ENCODE results near the gene PTDSS2. TPM values are rescaled to one million over a fixed set of nuclear protein-coding genes. Genes with fewer than 3 reads are reported as not detected.
"Not testable (repeated sequence)": the region's sequence is repeated elsewhere in the genome, so short reads cannot be mapped to it uniquely, and the experiment has no call there.

The PTDSS2 gene
- total and polyA plus RNA-seq, 3 experiments from 2014 or later = 11.5 to 28.4 (median 26.2) TPM

GRCh38 chr11:514606-515005 is 64.5 kb downstream of the PTDSS2 start:
- Histone ChIP-seq H3K36me3 (ENCODE audit: insufficient read depth, low read length) (no peaks in the 10 kb centered on the region), H3K27me3 (ENCODE audit: insufficient read depth, low read length, poor library complexity, severe bottlenecking) (no peaks in the 10 kb centered on the region), H3K4me1 (ENCODE audit: insufficient read depth, low read length) (peaks cover 5% of the 10 kb centered on the region), H3K4me3 (ENCODE audit: low read length) (no peak overlapping the region), H3K27ac (ENCODE audit: low read depth, low read length) (no peak overlapping the region), H3K9me3 (ENCODE audit: low read length) (no peaks in the 10 kb centered on the region)
- CTCF ChIA-PET = no interaction called here
- peaks cover 0 to 29% (median 4%) of the 10 kb centered on the region in 3 donors for H3K36me3 Mint-ChIP-seq
- H3K4me3 Mint-ChIP-seq = no peak overlapping the region
- H3K27ac Mint-ChIP-seq = no peak overlapping the region
- peaks cover 3 to 7% (median 3%) of the 10 kb centered on the region in 5 donors for H3K9me3 Mint-ChIP-seq
- peaks cover 4 to 6% (median 4%) of the 10 kb centered on the region in 3 donors for H3K4me1 Mint-ChIP-seq
- DNase-seq = no peak
- H3K27me3 Mint-ChIP-seq = no peaks in the 10 kb centered on the region
- POLR2A ChIA-PET = no interaction called here

GRCh38 chr11:515131-515530 is 65.1 kb downstream of the PTDSS2 start:
- peak overlapping the region in 1 of 7 donors; percentile 20 for H3K4me3 Mint-ChIP-seq
- Histone ChIP-seq H3K27ac (ENCODE audit: low read depth, low read length) (no peak overlapping the region), H3K4me1 (ENCODE audit: insufficient read depth, low read length) (peaks cover 5% of the 10 kb centered on the region), H3K27me3 (ENCODE audit: insufficient read depth, low read length, poor library complexity, severe bottlenecking) (no peaks in the 10 kb centered on the region), H3K9me3 (ENCODE audit: low read length) (no peaks in the 10 kb centered on the region), H3K4me3 (ENCODE audit: low read length) (no peak overlapping the region), H3K36me3 (ENCODE audit: insufficient read depth, low read length) (no peaks in the 10 kb centered on the region)
- peaks cover 3 to 7% (median 3%) of the 10 kb centered on the region in 5 donors for H3K9me3 Mint-ChIP-seq
- ChIA-PET CTCF (no interaction called here), POLR2A (no interaction called here)
- DNase-seq = no peak
- H3K27ac Mint-ChIP-seq = peak overlapping the region in 1 of 8 donors; percentile 74
- peaks cover 4% of the 10 kb centered on the region in 3 donors for H3K4me1 Mint-ChIP-seq
- no peaks in the 10 kb centered on the region for H3K27me3 Mint-ChIP-seq
- peaks cover 0 to 24% (median 1%) of the 10 kb centered on the region in 3 donors for H3K36me3 Mint-ChIP-seq

DNA sequence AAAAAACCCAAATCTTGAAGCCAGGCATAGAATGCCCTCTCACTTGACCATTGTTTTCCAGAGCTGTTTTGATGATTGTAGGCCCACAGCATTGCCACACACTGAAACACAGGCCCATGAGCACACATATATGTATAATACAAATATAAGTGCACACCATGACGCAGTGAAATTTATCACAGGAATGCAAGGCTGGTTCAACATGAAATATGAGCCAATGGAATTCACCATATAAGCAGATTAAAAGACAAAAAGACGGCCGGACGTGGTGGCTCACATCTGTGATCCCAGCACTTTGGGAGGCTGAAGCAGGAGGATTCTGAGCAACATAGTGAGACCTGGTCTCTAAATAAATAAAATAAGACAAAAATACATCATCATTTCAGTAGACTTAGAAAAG is 66.3 kb downstream of the PTDSS2 start:
- peak overlapping the region in 1 of 8 donors; percentile 76 for H3K27ac Mint-ChIP-seq
- H3K4me3 Mint-ChIP-seq = peak overlapping the region in 1 of 7 donors; percentile 55
- CTCF ChIA-PET = no interaction called here
- Histone ChIP-seq H3K4me3 (ENCODE audit: low read length) (no peak overlapping the region), H3K4me1 (ENCODE audit: insufficient read depth, low read length) (peaks cover 5% of the 10 kb centered on the region), H3K27me3 (ENCODE audit: insufficient read depth, low read length, poor library complexity, severe bottlenecking) (no peaks in the 10 kb centered on the region), H3K27ac (ENCODE audit: low read depth, low read length) (no peak overlapping the region), H3K9me3 (ENCODE audit: low read length) (no peaks in the 10 kb centered on the region), H3K36me3 (ENCODE audit: insufficient read depth, low read length) (no peaks in the 10 kb centered on the region)
- POLR2A ChIA-PET = interaction anchor here (0.5 to 0.6 kb wide), 2 partner anchors 28 to 65 kb away, joined by 3 to 9 read pairs; no protein-coding TSS in a partner anchor
- H3K27me3 Mint-ChIP-seq = no peaks in the 10 kb centered on the region
- H3K4me1 Mint-ChIP-seq = peaks cover 4 to 7% (median 4%) of the 10 kb centered on the region in 3 donors
- H3K36me3 Mint-ChIP-seq = peaks cover 0 to 19% (median 1%) of the 10 kb centered on the region in 3 donors
- peaks cover 3 to 7% (median 3%) of the 10 kb centered on the region in 5 donors for H3K9me3 Mint-ChIP-seq
- DNase-seq = no peak

- peaks cover 0 to 16% (median 1%) of the 10 kb centered on the region in 3 donors for H3K36me3 Mint-ChIP-seq
- H3K27ac Mint-ChIP-seq = peak overlapping the region in 2 of 8 donors; percentile 60 to 76
- not testable (repeated sequence) for H3K27me3 ChIP-seq (ENCODE audit: insufficient read depth, low read length, poor library complexity, severe bottlenecking); DNase-seq; H3K27ac ChIP-seq (ENCODE audit: low read depth, low read length); H3K4me1 Mint-ChIP-seq; H3K4me1 ChIP-seq (ENCODE audit: insufficient read depth, low read length); H3K4me3 ChIP-seq (ENCODE audit: low read length); H3K9me3 Mint-ChIP-seq; H3K9me3 ChIP-seq (ENCODE audit: low read length); H3K36me3 ChIP-seq (ENCODE audit: insufficient read depth, low read length); H3K27me3 Mint-ChIP-seq
- POLR2A ChIA-PET = interaction anchor here (0.5 to 0.6 kb wide), 2 partner anchors 28 to 66 kb away, joined by 3 to 9 read pairs; no protein-coding TSS in a partner anchor
- CTCF ChIA-PET = interaction anchor here (2.9 kb wide), 1 partner anchor 9 kb away, joined by 42 read pairs; the partner anchor contains the start of gene RNH1
- peak overlapping the region in 1 of 7 donors; percentile 65 for H3K4me3 Mint-ChIP-seq
These were observed 67.0 kb downstream of the PTDSS2 start for GRCh38 chr11:516918-517685.

DNA sequence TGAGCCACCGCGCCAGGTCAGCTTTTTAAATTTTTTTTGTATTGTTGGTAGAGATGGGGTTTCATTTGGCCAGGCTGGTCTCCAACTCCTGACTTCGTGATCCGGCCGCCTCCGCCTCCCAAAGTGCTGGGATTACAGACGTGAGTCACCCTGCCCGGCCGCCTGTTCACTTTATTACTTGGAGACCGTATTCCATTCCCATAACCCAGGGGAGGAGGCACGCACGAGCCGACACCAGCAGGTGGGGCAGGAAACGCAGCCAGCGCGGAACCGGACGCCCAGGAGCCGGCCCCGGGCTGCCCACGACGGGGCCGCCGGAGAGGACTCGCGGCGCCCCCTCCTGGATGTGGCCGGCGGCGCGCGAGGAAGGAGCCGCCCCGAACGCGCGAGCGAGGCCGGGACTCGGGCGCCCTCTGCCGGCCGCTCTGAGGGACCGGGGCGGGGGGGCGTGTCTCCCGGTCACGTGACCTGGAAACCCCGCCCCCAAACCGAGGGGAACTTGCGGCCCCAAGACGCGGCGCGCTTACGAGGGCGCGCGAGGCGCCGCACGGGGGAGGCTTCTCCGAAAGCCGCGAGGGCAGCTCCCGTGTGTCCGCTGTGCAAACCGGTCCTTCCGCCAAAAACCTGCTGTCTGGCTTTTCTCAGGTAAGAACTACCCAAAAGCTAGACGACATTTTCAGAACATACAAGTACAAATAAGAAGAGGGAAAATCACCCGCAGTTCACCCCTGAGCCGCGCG is 68.6 kb downstream of the PTDSS2 start:
- H3K27me3 ChIP-seq (ENCODE audit: insufficient read depth, low read length, poor library complexity, severe bottlenecking) = no peaks in the 10 kb centered on the region
- CTCF ChIA-PET = interaction anchor here (0.6 to 2.9 kb wide), 18 partner anchors 11 to 324 kb away, joined by 3 to 42 read pairs (median 4); partner anchors contain the start of genes BET1L, HRAS, RNH1 and TSPAN4
- DNase-seq = peak; percentile 76 to 90 (median 85)
- peak overlapping the region; percentile 56 for H3K4me3 ChIP-seq (ENCODE audit: low read length)
- H3K27ac Mint-ChIP-seq = peak overlapping the region in 7 of 8 donors; percentile 69 to 94 (median 88)
- no peaks in the 10 kb centered on the region for H3K27me3 Mint-ChIP-seq
- H3K4me3 Mint-ChIP-seq = peak overlapping the region; percentile 16 to 88 (median 82)
- H3K27ac ChIP-seq (ENCODE audit: low read depth, low read length) = peak overlapping the region; percentile 38
- H3K36me3 Mint-ChIP-seq = peaks cover 0 to 8% (median 0%) of the 10 kb centered on the region in 3 donors
- H3K36me3 ChIP-seq (ENCODE audit: insufficient read depth, low read length) = no peaks in the 10 kb centered on the region
- H3K4me1 ChIP-seq (ENCODE audit: insufficient read depth, low read length) = peaks cover 5% of the 10 kb centered on the region
- H3K9me3 Mint-ChIP-seq = peaks cover 3 to 7% (median 3%) of the 10 kb centered on the region in 5 donors
- POLR2A ChIA-PET = interaction anchor here (0.9 to 1.6 kb wide), 3 partner anchors 13 to 259 kb away, joined by 3 to 8 read pairs (median 6); no protein-coding TSS in a partner anchor
- H3K4me1 Mint-ChIP-seq = peaks cover 2 to 7% (median 4%) of the 10 kb centered on the region in 3 donors
- H3K9me3 ChIP-seq (ENCODE audit: low read length) = no peaks in the 10 kb centered on the region

DNA sequence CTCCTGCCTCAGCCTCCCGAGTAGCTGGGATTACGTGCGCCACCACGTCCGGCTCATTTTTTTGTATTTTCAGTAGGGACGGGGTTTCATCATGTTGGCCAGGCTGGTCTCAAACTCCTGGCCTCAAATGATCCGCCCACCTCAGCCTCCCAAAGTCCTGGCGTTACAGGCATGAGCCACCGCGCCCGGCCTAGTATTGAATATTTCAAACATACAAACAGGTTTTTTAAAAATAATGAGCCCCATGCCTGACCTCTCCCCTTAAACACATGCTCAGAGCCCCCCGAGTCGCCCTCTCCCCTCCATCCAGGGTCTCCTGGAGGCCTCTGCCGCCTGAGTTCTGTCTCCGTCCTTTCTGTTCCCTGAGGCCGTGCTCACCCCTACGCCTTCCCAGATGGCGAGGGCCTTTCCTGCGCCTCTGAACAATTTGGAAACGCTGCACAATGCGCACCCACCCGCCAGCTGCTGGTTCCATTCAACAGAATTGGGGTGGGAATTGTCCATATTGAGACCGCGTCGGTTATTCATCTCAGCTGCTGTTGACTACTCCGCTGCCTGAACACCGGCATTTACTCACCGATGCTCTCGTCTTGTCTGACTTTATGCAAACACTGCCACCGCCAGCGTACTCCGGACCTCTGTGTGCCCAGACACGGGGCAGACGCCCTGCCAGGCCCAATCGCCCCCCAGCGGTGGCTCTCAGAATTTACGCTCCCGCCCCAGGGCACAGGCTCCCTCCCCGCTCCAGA is 70.5 kb downstream of the PTDSS2 start:
- POLR2A ChIA-PET = no interaction called here
- peaks cover 2 to 7% (median 4%) of the 10 kb centered on the region in 3 donors for H3K4me1 Mint-ChIP-seq
- CTCF ChIA-PET = interaction anchor here (2.0 kb wide), 1 partner anchor 11 kb away, joined by 4 read pairs; no protein-coding TSS in a partner anchor
- Histone ChIP-seq H3K4me3 (ENCODE audit: low read length) (no peak overlapping the region), H3K9me3 (ENCODE audit: low read length) (no peaks in the 10 kb centered on the region), H3K4me1 (ENCODE audit: insufficient read depth, low read length) (peaks cover 5% of the 10 kb centered on the region), H3K36me3 (ENCODE audit: insufficient read depth, low read length) (no peaks in the 10 kb centered on the region), H3K27me3 (ENCODE audit: insufficient read depth, low read length, poor library complexity, severe bottlenecking) (no peaks in the 10 kb centered on the region), H3K27ac (ENCODE audit: low read depth, low read length) (no peak overlapping the region)
- peaks cover 3 to 7% (median 3%) of the 10 kb centered on the region in 5 donors for H3K9me3 Mint-ChIP-seq
- DNase-seq = no peak
- H3K27ac Mint-ChIP-seq = peak overlapping the region in 1 of 8 donors; percentile 27
- H3K27me3 Mint-ChIP-seq = peaks cover 0 to 3% of the 10 kb centered on the region in 2 donors
- peak overlapping the region in 2 of 7 donors; percentile 34 to 61 for H3K4me3 Mint-ChIP-seq
- peaks cover 0 to 3% (median 0%) of the 10 kb centered on the region in 3 donors for H3K36me3 Mint-ChIP-seq

DNA sequence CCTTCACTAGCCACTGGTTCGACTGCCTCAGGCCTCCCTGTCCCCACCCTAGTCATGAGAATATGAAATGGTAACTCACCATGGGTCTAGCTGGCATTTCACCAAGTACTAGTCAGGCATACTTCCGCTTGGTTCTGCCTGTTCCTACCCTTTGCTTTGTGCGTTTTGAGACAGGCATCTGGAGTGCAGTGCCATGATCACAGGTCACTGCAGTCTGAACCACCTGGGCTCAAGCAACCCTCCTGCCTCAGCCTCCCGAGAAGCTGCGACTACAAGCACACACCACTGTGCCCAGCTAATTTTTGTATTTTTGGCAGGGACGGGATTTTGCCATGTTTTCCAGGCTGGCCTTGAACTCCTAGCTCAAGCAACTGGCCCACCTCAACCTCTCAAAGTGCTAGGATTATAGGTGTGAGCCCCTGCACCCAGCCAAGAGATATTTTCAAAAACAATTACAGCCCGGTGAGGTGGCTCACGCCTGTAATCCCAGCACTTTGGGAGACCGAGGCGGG is 71.2 kb downstream of the PTDSS2 start:
- CTCF ChIA-PET = interaction anchor here (0.9 to 2.0 kb wide), 2 partner anchors 11 to 14 kb away, joined by 3 to 4 read pairs; no protein-coding TSS in a partner anchor
- Mint-ChIP-seq H3K4me1 (peaks cover 2 to 7% (median 4%) of the 10 kb centered on the region in 3 donors), H3K36me3 (peaks cover 0 to 3% (median 0%) of the 10 kb centered on the region in 3 donors)

More for the DNA sequence above, 71.2 kb downstream of the PTDSS2 start:
- no peak for DNase-seq
- Mint-ChIP-seq H3K27ac (peak overlapping the region in 1 of 8 donors; percentile 27), H3K4me3 (peak overlapping the region in 2 of 7 donors; percentile 34 to 61), H3K9me3 (peaks cover 3 to 6% (median 3%) of the 10 kb centered on the region in 5 donors), H3K27me3 (peaks cover 0 to 3% of the 10 kb centered on the region in 2 donors)
- no peaks in the 10 kb centered on the region for H3K9me3 ChIP-seq (ENCODE audit: low read length)
- no peak overlapping the region for H3K4me3 ChIP-seq (ENCODE audit: low read length)
- H3K4me1 ChIP-seq (ENCODE audit: insufficient read depth, low read length) = peaks cover 5% of the 10 kb centered on the region
- no peaks in the 10 kb centered on the region for H3K27me3 ChIP-seq (ENCODE audit: insufficient read depth, low read length, poor library complexity, severe bottlenecking)
- no peaks in the 10 kb centered on the region for H3K36me3 ChIP-seq (ENCODE audit: insufficient read depth, low read length)
- POLR2A ChIA-PET = no interaction called here
- no peak overlapping the region for H3K27ac ChIP-seq (ENCODE audit: low read depth, low read length)
